Measurements from ENCODE around the gene PRPF8.
"Not testable (repeated sequence)": the region's sequence is repeated elsewhere in the genome, so short reads cannot be mapped to it uniquely, and the experiment has no call there.

The PRPF8 gene

GRCh38 chr17:1673041-1673785 lies 11.5 kb downstream of the PRPF8 start:
- Histone ChIP-seq H3K27me3 (replicated peaks; ENCODE audit: insufficient read depth, low read length) (no peaks in the 10 kb centered on the region), H3K4me3 (ENCODE audit: low read length) (no peak overlapping the region), H3K9me3 (replicated peaks; ENCODE audit: insufficient read depth, low read length) (no peaks in the 10 kb centered on the region), H4K20me1 (ENCODE audit: insufficient read depth, low read length) (peaks cover 3% of the 10 kb centered on the region; the same call in 1 of the 2 replicates), H3K9me2 (replicated peaks; ENCODE audit: insufficient read depth, low read length) (no peaks in the 10 kb centered on the region), H2AFZ (ENCODE audit: low read length) (no peak overlapping the region), H3K4me2 (ENCODE audit: low read depth, low read length) (no peak overlapping the region), H3K36me3 (replicated peaks; ENCODE audit: insufficient read depth, low read length) (peaks cover 34% of the 10 kb centered on the region), H3K4me1 (ENCODE audit: low read length) (no peaks in the 10 kb centered on the region), H3K79me2 (ENCODE audit: low read length) (peaks cover 46% of the 10 kb centered on the region), H3K9ac (ENCODE audit: low read length) (no peak overlapping the region), H3F3A (ENCODE audit: insufficient read depth, low read length) (peaks cover 10% of the 10 kb centered on the region; the same call in 1 of the 2 replicates), H3K27ac (ENCODE audit: low read length) (no peak overlapping the region)
- no peak for DNase-seq
- TF ChIP-seq CTCF (IDR thresholded peaks at IDR 0.05; ENCODE audit: low read length) (no peak), EZH2 (optimal IDR thresholded peaks at IDR 0.05; ENCODE audit: low read depth, low read length) (no peak), EZH2phosphoT487 (IDR thresholded peaks at IDR 0.05; ENCODE audit: low read length) (no peak)

GRCh38 chr17:1663934-1664333 lies 20.7 kb downstream of the PRPF8 start:
- H3K9me2 ChIP-seq (replicated peaks; ENCODE audit: insufficient read depth, low read length); H2AFZ ChIP-seq (ENCODE audit: low read length); H3K9me3 ChIP-seq (replicated peaks; ENCODE audit: insufficient read depth, low read length); DNase-seq; H3K27ac ChIP-seq (ENCODE audit: low read length); H3K4me3 ChIP-seq (ENCODE audit: low read length); H3F3A ChIP-seq (ENCODE audit: insufficient read depth, low read length); H3K27me3 ChIP-seq (replicated peaks; ENCODE audit: insufficient read depth, low read length); H3K4me1 ChIP-seq (ENCODE audit: low read length); H4K20me1 ChIP-seq (ENCODE audit: insufficient read depth, low read length); H3K4me2 ChIP-seq (ENCODE audit: low read depth, low read length); H3K9ac ChIP-seq (ENCODE audit: low read length): not testable (repeated sequence)
- H3K36me3 ChIP-seq (replicated peaks; ENCODE audit: insufficient read depth, low read length), result peaks cover 21% of the 10 kb centered on the region
- H3K79me2 ChIP-seq (ENCODE audit: low read length), result peaks cover 35% of the 10 kb centered on the region

GRCh38 chr17:1661045-1661444 lies 23.6 kb downstream of the PRPF8 start:
- peaks cover 28% of the 10 kb centered on the region for H3K79me2 ChIP-seq (ENCODE audit: low read length)
- H3K36me3 ChIP-seq (replicated peaks; ENCODE audit: insufficient read depth, low read length), result peaks cover 24% of the 10 kb centered on the region
- no peak for TF ChIP-seq EZH2phosphoT487 (IDR thresholded peaks at IDR 0.05; ENCODE audit: low read length)
- TF ChIP-seq CTCF (IDR thresholded peaks at IDR 0.05; ENCODE audit: low read length), result no peak
- no peak for TF ChIP-seq EZH2 (optimal IDR thresholded peaks at IDR 0.05; ENCODE audit: low read depth, low read length)
- no peaks in the 10 kb centered on the region for H3K9me3 ChIP-seq (replicated peaks; ENCODE audit: insufficient read depth, low read length)
- no peak overlapping the region for H3K4me2 ChIP-seq (ENCODE audit: low read depth, low read length)
- no peak overlapping the region for H3K4me3 ChIP-seq (ENCODE audit: low read length)
- no peaks in the 10 kb centered on the region for H3K9me2 ChIP-seq (replicated peaks; ENCODE audit: insufficient read depth, low read length)
- no peaks in the 10 kb centered on the region for H4K20me1 ChIP-seq (ENCODE audit: insufficient read depth, low read length)
- no peaks in the 10 kb centered on the region for H3K27me3 ChIP-seq (replicated peaks; ENCODE audit: insufficient read depth, low read length)
- no peaks in the 10 kb centered on the region for H3K4me1 ChIP-seq (ENCODE audit: low read length)
- no peaks in the 10 kb centered on the region for H3F3A ChIP-seq (ENCODE audit: insufficient read depth, low read length)
- no peak overlapping the region for H2AFZ ChIP-seq (ENCODE audit: low read length)
- DNase-seq, result no peak
- no peak overlapping the region for H3K9ac ChIP-seq (ENCODE audit: low read length)
- H3K27ac ChIP-seq (ENCODE audit: low read length), result no peak overlapping the region

GRCh38 chr17:1658100-1658499 lies 26.6 kb downstream of the PRPF8 start:
- H3K9ac ChIP-seq (ENCODE audit: low read length), result no peak overlapping the region
- peaks cover 27% of the 10 kb centered on the region for H3K36me3 ChIP-seq (replicated peaks; ENCODE audit: insufficient read depth, low read length)
- H3K27me3 ChIP-seq (replicated peaks; ENCODE audit: insufficient read depth, low read length), result no peaks in the 10 kb centered on the region
- H2AFZ ChIP-seq (ENCODE audit: low read length), result no peak overlapping the region
- H3K4me2 ChIP-seq (ENCODE audit: low read depth, low read length), result no peak overlapping the region
- no peak overlapping the region for H3K27ac ChIP-seq (ENCODE audit: low read length)
- no peak for DNase-seq
- H3K4me1 ChIP-seq (ENCODE audit: low read length), result no peaks in the 10 kb centered on the region
- H3F3A ChIP-seq (ENCODE audit: insufficient read depth, low read length), result no peaks in the 10 kb centered on the region
- TF ChIP-seq EZH2phosphoT487 (IDR thresholded peaks at IDR 0.05; ENCODE audit: low read length), result no peak
- no peak for TF ChIP-seq EZH2 (optimal IDR thresholded peaks at IDR 0.05; ENCODE audit: low read depth, low read length)
- no peak for TF ChIP-seq CTCF (IDR thresholded peaks at IDR 0.05; ENCODE audit: low read length)
- H3K79me2 ChIP-seq (ENCODE audit: low read length), result peaks cover 17% of the 10 kb centered on the region
- no peaks in the 10 kb centered on the region for H4K20me1 ChIP-seq (ENCODE audit: insufficient read depth, low read length)
- no peaks in the 10 kb centered on the region for H3K9me2 ChIP-seq (replicated peaks; ENCODE audit: insufficient read depth, low read length)
- no peaks in the 10 kb centered on the region for H3K9me3 ChIP-seq (replicated peaks; ENCODE audit: insufficient read depth, low read length)
- H3K4me3 ChIP-seq (ENCODE audit: low read length), result no peak overlapping the region

Data from MM.1S (cell line).